H1 (cell line): Measurements from ENCODE around the gene MC5R. TPM values are rescaled to one million over a fixed set of nuclear protein-coding genes. Genes with fewer than 3 reads are reported as not detected.

Experiments
- CTCF ChIA-PET: fragments of 300-600 bp; sonication (Branson Sonifier 250); formaldehyde crosslinking; loops from one replicate; lab custom pipeline; 2021; ENCODE audit not compliant: partially characterized antibody; lab: Charles Lee
- POLR2A ChIA-PET: fragments of 300-600 bp; sonication (Branson Sonifier 250); formaldehyde crosslinking; loops from one replicate; lab custom pipeline; 2021; ENCODE audit warnings: inconsistent platforms; ENCODE audit not compliant: partially characterized antibody; lab: Charles Lee
- DNase-seq, 2 experiments: peaks; one replicate each; pipeline versions ENCODE4 v3.0.0 to v3.0.0-alpha.2; 2010 to 2022; ENCODE audit warnings: low spot score in 2 of 2, low read depth in 1 of 2, mixed read lengths in 1 of 2
- FAIRE-seq: peaks from 2 replicates; lab custom pipeline; 2011; peaks lifted over from hg19 to GRCh38; lab: Jason Lieb, UNC
- H2AFZ ChIP-seq: 2 replicates; pipeline ENCODE4 v1.8.1; 2012; ENCODE audit warnings: low read length, inconsistent platforms
- H2AK5ac ChIP-seq: 2 replicates; pipeline ENCODE4 v1.6.1; 2013; ENCODE audit warnings: low read depth, low read length
- H2BK120ac ChIP-seq: replicated peaks from 2 replicates; pipeline ENCODE3; 2013; ENCODE audit warnings: low read depth, low read length, inconsistent platforms
- H2BK12ac ChIP-seq: 2 replicates; pipeline ENCODE4 v1.6.1; 2013; ENCODE audit warnings: low read depth, low read length
- H2BK15ac ChIP-seq: 2 replicates; pipeline ENCODE4 v1.6.1; 2013; ENCODE audit warnings: low read length
- H2BK20ac ChIP-seq: 2 replicates; pipeline ENCODE4 v1.6.1; 2013; ENCODE audit warnings: low read length
- H2BK5ac ChIP-seq: 2 replicates; pipeline ENCODE4 v1.6.1; 2013; ENCODE audit warnings: low read depth, low read length
- H3K14ac ChIP-seq: 2 replicates; pipeline ENCODE4 v1.6.1; 2013; ENCODE audit warnings: inconsistent platforms; ENCODE audit not compliant: insufficient read length
- H3K18ac ChIP-seq: 2 replicates; pipeline ENCODE4 v1.6.1; 2013; ENCODE audit warnings: low read length; ENCODE audit errors: extremely low read depth
- H3K23ac ChIP-seq: 2 replicates; pipeline ENCODE4 v1.6.1; 2013; ENCODE audit warnings: inconsistent platforms; ENCODE audit not compliant: insufficient read length
- H3K23me2 ChIP-seq: 2 replicates; pipeline ENCODE4 v1.6.1; 2013; ENCODE audit warnings: low read depth, low read length
- H3K27ac ChIP-seq: 2 replicates; pipeline ENCODE4 v1.6.1; 2011; ENCODE audit warnings: low read depth, low read length, inconsistent platforms
- H3K27me3 ChIP-seq, 4 experiments: replicated peaks in 1 of 4; 1 replicate in 1 of 4; 2 replicates in 3 of 4; pipeline versions ENCODE4 v1.6.1 to v1.8.1; 2011 to 2013; ENCODE audit warnings: low read length in 3 of 4, mild to moderate bottlenecking in 3 of 4, inconsistent platforms in 2 of 4, mixed read lengths in 2 of 4, moderate library complexity in 1 of 4; ENCODE audit not compliant: control insufficient read depth in 3 of 4, insufficient read depth in 3 of 4; ENCODE audit errors: extremely low read depth in 1 of 4
- H3K36me3 ChIP-seq, 4 experiments: 2 replicates each; pipeline versions ENCODE4 v1.6.1 to v1.8.1; 2011 to 2013; ENCODE audit warnings: mild to moderate bottlenecking in 4 of 4, low read length in 3 of 4, moderate library complexity in 2 of 4, control low read depth in 1 of 4, inconsistent platforms in 1 of 4; ENCODE audit not compliant: insufficient read depth in 4 of 4, control insufficient read depth in 2 of 4
- H3K4ac ChIP-seq: replicated peaks from 2 replicates; pipeline ENCODE3; 2013; ENCODE audit warnings: low read length, low read depth, mixed read lengths, inconsistent platforms; ENCODE audit not compliant: insufficient read length
- H3K4me1 ChIP-seq, 4 experiments: replicated peaks in 1 of 4; 1 replicate in 1 of 4; 2 replicates in 3 of 4; pipeline versions ENCODE4 v1.6.1 to v1.8.1; 2011 to 2013; ENCODE audit warnings: low read length in 3 of 4, inconsistent platforms in 2 of 4, mixed read lengths in 1 of 4; ENCODE audit not compliant: insufficient read depth in 4 of 4, control insufficient read depth in 3 of 4
- H3K4me2 ChIP-seq, 2 experiments: 2 replicates each; pipeline versions ENCODE4 v1.6.1 to v1.8.1; 2011 to 2013; ENCODE audit warnings: low read depth in 2 of 2, low read length in 2 of 2, control low read depth in 1 of 2, inconsistent platforms in 1 of 2, mild to moderate bottlenecking in 1 of 2; ENCODE audit not compliant: insufficient read depth in 1 of 2
- H3K4me3 ChIP-seq, 4 experiments: fragments of 200-600, 300-600 bp in 1 of 4; sonication (generic), shearing (Covaris generic), sonication (Bioruptor Twin) in 1 of 4; 2 replicates each; pipeline versions ENCODE4 v1.5.1 to v1.8.1; 2011 to 2016; ENCODE audit warnings: low read length in 4 of 4, low read depth in 3 of 4, control low read depth in 2 of 4, inconsistent platforms in 2 of 4, mild to moderate bottlenecking in 2 of 4, mixed read lengths in 1 of 4, moderate library complexity in 1 of 4; ENCODE audit not compliant: insufficient read depth in 2 of 4; ENCODE audit errors: extremely low read depth in 1 of 4
- H3K56ac ChIP-seq: replicated peaks from 2 replicates; pipeline ENCODE3; 2013; ENCODE audit warnings: low read depth, mild to moderate bottlenecking, mixed read lengths, low read length, inconsistent platforms; ENCODE audit not compliant: insufficient read length
- H3K79me1 ChIP-seq: 2 replicates; pipeline ENCODE4 v1.6.1; 2013; ENCODE audit warnings: low read depth, low read length, control low read depth
- H3K79me2 ChIP-seq, 2 experiments: 2 replicates each; pipeline versions ENCODE4 v1.6.1 to v1.8.1; 2012 to 2013; ENCODE audit warnings: low read length in 2 of 2, mild to moderate bottlenecking in 2 of 2, inconsistent platforms in 1 of 2; ENCODE audit not compliant: insufficient read depth in 2 of 2, control insufficient read depth in 1 of 2
- H3K9ac ChIP-seq, 4 experiments: replicated peaks in 1 of 4; 1 replicate in 1 of 4; 2 replicates in 3 of 4; pipeline versions ENCODE4 v1.6.1 to v1.8.1; 2011 to 2013; ENCODE audit warnings: low read depth in 3 of 4, low read length in 3 of 4, control low read depth in 2 of 4, mild to moderate bottlenecking in 2 of 4, moderate library complexity in 2 of 4, inconsistent platforms in 1 of 4; ENCODE audit errors: extremely low read depth in 1 of 4
- H3K9me3 ChIP-seq, 2 experiments: 2 replicates each; pipeline versions ENCODE4 v1.6.1 to v1.8.1; 2012 to 2013; ENCODE audit warnings: mild to moderate bottlenecking in 2 of 2, moderate library complexity in 2 of 2, control low read depth in 1 of 2, inconsistent platforms in 1 of 2, low read depth in 1 of 2, low read length in 1 of 2, mixed read lengths in 1 of 2; ENCODE audit not compliant: insufficient read depth in 2 of 2
- H4K20me1 ChIP-seq, 2 experiments: replicated peaks in 1 of 2; 2 replicates each; pipeline versions ENCODE3 to v1.8.1; 2011 to 2013; ENCODE audit warnings: inconsistent platforms in 2 of 2, low read length in 2 of 2, mild to moderate bottlenecking in 1 of 2; ENCODE audit not compliant: insufficient read depth in 2 of 2, control insufficient read depth in 1 of 2
- H4K5ac ChIP-seq: 2 replicates; pipeline ENCODE4 v1.6.1; 2013; ENCODE audit warnings: low read length, low read depth, mixed read lengths, inconsistent platforms; ENCODE audit not compliant: insufficient read length
- H4K8ac ChIP-seq: 2 replicates; pipeline ENCODE4 v1.8.0; 2013; ENCODE audit warnings: mild to moderate bottlenecking, moderate library complexity, low read length, inconsistent platforms; ENCODE audit not compliant: insufficient read depth; ENCODE audit errors: extremely low read depth
- H4K91ac ChIP-seq: replicated peaks from 2 replicates; pipeline ENCODE3; 2013; ENCODE audit warnings: low read length, mixed read lengths, inconsistent platforms; ENCODE audit not compliant: insufficient read length
- CBX8 ChIP-seq: fragments of 300-800, 300-1000 bp; sonication (generic); IDR thresholded peaks from 2 replicates; pipeline ENCODE4 v1.7.1; 2016; ENCODE audit warnings: low read depth, low read length, borderline replicate concordance
- CREB1 ChIP-seq: IDR thresholded peaks from 2 replicates; pipeline ENCODE4 v1.6.1; 2012; ENCODE audit warnings: inconsistent platforms
- POLR2A ChIP-seq, 2 experiments: IDR thresholded peaks; 1 replicate in 1 of 2; 2 replicates in 1 of 2; pipeline ENCODE4 v1.6.1; 2011; ENCODE audit warnings: low read depth in 2 of 2, low read length in 2 of 2, mild to moderate bottlenecking in 2 of 2; ENCODE audit errors: control extremely low read depth in 1 of 2
- SIN3A ChIP-seq, 2 experiments: IDR thresholded peaks in 1 of 2; conservative IDR thresholded peaks in 1 of 2; 2 replicates each; pipeline ENCODE4 v1.6.1; 2011 to 2012; ENCODE audit warnings: low read length in 2 of 2, improper control_type of control experiment in 1 of 2, low read depth in 1 of 2, mild to moderate bottlenecking in 1 of 2
- WGBS, 2 experiments: shearing (Covaris generic) in 1 of 2; methylation state at CpG; one replicate each; pipeline versions ENCODE4 v1.1.6 to v1.1.7; 2013 to 2015; ENCODE audit warnings: low lambda C conversion rate in 2 of 2, mixed read lengths in 2 of 2, inconsistent platforms in 1 of 2, low coverage in 1 of 2, missing lambda C conversion rate in 1 of 2; ENCODE audit not compliant: insufficient replicate concordance in 2 of 2, insufficient coverage in 1 of 2, insufficient read length in 1 of 2; ENCODE audit errors: extremely low coverage in 1 of 2, missing lambda C conversion rate in 1 of 2; 5-methylcytosine and 5-hydroxymethylcytosine counted together
- polyA plus RNA-seq, 7 experiments: library from polyadenylated mRNA; depleted of rRNA in 3 of 7; stranded (reverse) in 5 of 7; unstranded in 2 of 7; fragments of >200 nt in 5 of 7; fragments of 200-250 nt in 2 of 7; gene quantifications; 1 replicate in 5 of 7; 2 replicates in 1 of 7; 4 replicates in 1 of 7; pipeline versions ENCODE4 v1.2.1 to v1.2.3, GENCODE V29; 2011 to 2013; ENCODE audit warnings: missing spikeins in 2 of 7, mixed read lengths in 2 of 7
- total RNA-seq: library from RNA; stranded (reverse); fragmentation: NEBNext Ultra II Directional; extraction: Animal tissue kit (Norgen Biotek cat#: 25700); gene quantifications from 2 replicates; pipeline ENCODE4 v1.2.1, GENCODE V29; 2021

Gene MC5R
- total and polyA plus RNA-seq, 2 of the 8 experiments (the other 6 are each of a cell fraction or from before 2014, with no cell fraction given), result 0.37 to 1.4 TPM

GRCh38 chr18:13835202-13835601 is 11.3 kb downstream of the MC5R start:
- no peaks in the 10 kb centered on the region for H3K79me2 ChIP-seq
- DNase-seq, result no peak
- H4K8ac ChIP-seq, result no peak overlapping the region
- no peak overlapping the region for H4K5ac ChIP-seq
- no peak overlapping the region for H2BK120ac ChIP-seq
- H4K91ac ChIP-seq, result no peak overlapping the region
- no peak overlapping the region for H3K9ac ChIP-seq
- 0 out of 7 replicates have a peak, but pooled peaks cover 0 to 3% (median 0%) of the 10 kb centered on the region in 4 experiments for H3K4me1 ChIP-seq
- no peak for TF ChIP-seq CBX8
- TF ChIP-seq CREB1, result no peak
- no peak for TF ChIP-seq SIN3A (conservative IDR thresholded peaks at IDR 0.05 in 1 of 2, IDR thresholded peaks at IDR 0.05 in 1 of 2; ENCODE audit: low read depth in 1 of 2, low read length in 2 of 2)
- no peak for TF ChIP-seq POLR2A (IDR thresholded peaks at IDR 0.05; ENCODE audit: control extremely low read depth in 1 of 2, low read depth in 2 of 2, low read length in 2 of 2)
- TF ChIP-seq, all 59 proteins: peak for 0
- Histone ChIP-seq H3K4me2 (no peak overlapping the region), H3K9me3 (no peaks in the 10 kb centered on the region; a peak in 1 of 4 replicates), H3K14ac (no peak overlapping the region), H2BK12ac (no peak overlapping the region), H3K4ac (no peak overlapping the region), H3K23ac (no peak overlapping the region), H3K27ac (no peak overlapping the region), H3K56ac (no peak overlapping the region), H3K4me3 (no peak overlapping the region), H3K18ac (no peak overlapping the region), H3K79me1 (no peaks in the 10 kb centered on the region), H2BK5ac (no peak overlapping the region), H3K27me3 (no peaks in the 10 kb centered on the region), H2BK20ac (no peak overlapping the region), H2AK5ac (no peak overlapping the region), H2AFZ (no peak overlapping the region), H2BK15ac (no peak overlapping the region), H4K20me1 (no peaks in the 10 kb centered on the region), H3K36me3 (no peaks in the 10 kb centered on the region), H3K23me2 (no peaks in the 10 kb centered on the region)
- WGBS, 2 experiments, result 82% methylated on average over 6 of the region's 6 CpGs; no CpG with 5 or more reads in 1 of the 2 experiments
- POLR2A ChIA-PET, result no interaction called here
- FAIRE-seq, result no peak
- CTCF ChIA-PET, result interaction anchor here (0.8 to 6.3 kb wide), 4 partner anchors 22 to 252 kb away, joined by 3 to 68 read pairs (median 7); no protein-coding TSS in a partner anchor
